ENCODE measurements around the gene R3HDM4.

R3HDM4 gene

GRCh38 chr19:929891-930258, 16.9 kb upstream of the R3HDM4 start:
- TF ChIP-seq CTCF (IDR thresholded peaks at IDR 0.05; ENCODE audit: insufficient read depth, low read depth, low read length, missing control alignments), result no peak
- DNase-seq (ENCODE audit: low read depth), result no peak
- H3K4me3 ChIP-seq (ENCODE audit: low read depth, low read length), result no peak overlapping the region

GRCh38 chr19:929203-929890, 16.3 kb upstream of the R3HDM4 start:
- DNase-seq (ENCODE audit: low read depth), result no peak
- H3K4me3 ChIP-seq (ENCODE audit: low read depth, low read length), result no peak overlapping the region
- TF ChIP-seq CTCF (IDR thresholded peaks at IDR 0.05; ENCODE audit: insufficient read depth, low read depth, low read length, missing control alignments), result no peak

GRCh38 chr19:928471-929202, 15.6 kb upstream of the R3HDM4 start:
- no peak overlapping the region for H3K4me3 ChIP-seq (ENCODE audit: low read depth, low read length)
- TF ChIP-seq CTCF (IDR thresholded peaks at IDR 0.05; ENCODE audit: insufficient read depth, low read depth, low read length, missing control alignments), result no peak
- DNase-seq (ENCODE audit: low read depth), result no peak

GRCh38 chr19:927780-928401, 14.9 kb upstream of the R3HDM4 start:
- no peak for DNase-seq (ENCODE audit: low read depth)
- peak overlapping the region; percentile 87 for H3K4me3 ChIP-seq (ENCODE audit: low read depth, low read length)

DNA sequence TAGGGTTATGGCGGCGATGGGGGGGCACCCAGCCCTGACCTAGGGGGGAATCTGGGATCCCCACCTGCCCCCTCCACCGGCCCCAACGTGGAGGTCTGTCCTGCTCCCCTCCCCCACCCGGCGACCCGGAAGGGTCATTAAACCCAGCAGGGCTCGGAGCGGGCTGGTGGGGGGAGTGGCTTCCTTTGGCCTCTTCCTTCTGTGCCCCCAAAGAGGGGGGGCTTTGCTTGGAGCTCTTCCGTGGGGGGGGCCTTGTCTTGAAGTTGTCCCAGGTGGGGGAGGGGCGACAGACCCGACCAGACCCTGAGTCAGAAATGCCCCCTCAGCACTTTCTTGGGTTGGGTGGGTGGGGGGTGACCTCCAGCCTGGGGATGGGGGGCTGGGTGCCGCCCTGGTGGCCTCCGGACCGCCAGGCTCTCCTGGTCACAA, 14.3 kb upstream of the R3HDM4 start:
- H3K4me3 ChIP-seq (ENCODE audit: low read depth, low read length), result peak overlapping the region; percentile 87
- TF ChIP-seq CTCF (IDR thresholded peaks at IDR 0.05; ENCODE audit: insufficient read depth, low read depth, low read length, missing control alignments), result no peak
- peak; percentile 46 for DNase-seq (ENCODE audit: low read depth)

More at GRCh38 chr19:927780-928401, 14.9 kb upstream of the R3HDM4 start:
- TF ChIP-seq CTCF (IDR thresholded peaks at IDR 0.05; ENCODE audit: insufficient read depth, low read depth, low read length, missing control alignments), result no peak

DNA sequence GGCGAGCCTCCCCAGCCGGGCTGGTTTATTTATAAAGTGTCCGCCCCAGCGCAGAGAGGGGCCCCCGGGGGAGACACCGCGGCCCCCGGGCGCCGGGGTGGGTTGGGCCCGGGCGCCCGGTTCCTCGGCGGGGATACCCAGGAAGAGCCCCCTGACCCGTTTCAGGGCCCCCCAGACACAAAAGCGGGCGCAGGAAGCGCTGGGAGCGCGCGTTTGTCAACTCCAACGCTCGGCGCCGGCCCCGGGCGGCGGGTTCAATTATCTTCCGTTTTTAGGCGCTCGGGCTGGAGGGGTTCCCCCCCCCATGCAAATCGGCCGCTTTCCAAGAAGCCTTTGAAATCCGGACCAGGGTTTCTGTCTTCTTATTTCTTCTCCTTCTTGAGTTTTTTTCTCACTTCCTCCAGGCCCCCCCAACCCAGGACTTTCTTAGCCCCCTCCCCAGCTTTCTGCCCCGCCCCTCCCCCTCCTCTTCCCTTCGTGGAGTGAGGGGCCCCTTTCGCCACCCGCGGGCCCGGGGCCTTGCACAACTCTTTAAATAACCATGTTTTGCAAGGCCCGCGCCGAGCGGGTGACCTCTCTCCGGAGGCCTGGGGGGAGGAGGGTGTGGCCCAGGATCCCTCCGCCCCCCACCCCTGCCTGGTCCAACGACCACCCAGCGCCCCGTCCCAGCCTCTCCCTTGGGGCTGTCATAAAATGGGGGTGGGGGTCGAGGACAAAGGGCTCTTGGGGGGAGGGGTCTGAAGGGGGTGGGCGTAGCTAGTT, 13.8 kb upstream of the R3HDM4 start:
- DNase-seq (ENCODE audit: low read depth), result peak; percentile 81
- no peak for TF ChIP-seq CTCF (IDR thresholded peaks at IDR 0.05; ENCODE audit: insufficient read depth, low read depth, low read length, missing control alignments)
- peak overlapping the region; percentile 87 for H3K4me3 ChIP-seq (ENCODE audit: low read depth, low read length)
